ENCODE data around the gene ABCA8. TPM values are rescaled to one million over a fixed set of nuclear protein-coding genes. Genes with fewer than 3 reads are reported as not detected.

The ABCA8 gene
- total RNA-seq, 2 donors from 2014 or later, result 5.6 to 15.6 TPM

DNA sequence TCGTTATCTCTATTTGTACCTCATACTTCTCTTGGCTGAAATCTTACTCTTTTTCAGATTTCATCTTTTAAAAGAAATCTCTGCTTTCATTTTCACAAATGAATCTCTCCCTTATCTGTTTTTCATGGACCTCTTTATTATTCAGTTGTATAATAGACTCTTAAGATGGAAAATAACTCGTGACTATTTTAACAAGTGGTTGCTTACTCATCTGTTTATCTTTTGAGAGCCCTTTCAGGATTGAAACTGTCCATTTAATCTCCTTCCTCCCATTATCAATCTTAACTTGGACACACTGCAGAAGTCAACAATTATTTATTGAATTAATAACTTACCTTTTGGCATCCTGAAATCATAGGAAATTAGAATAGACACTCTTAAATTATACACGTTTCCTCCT, 68.8 kb downstream of the ABCA8 start:
- ATAC-seq (no peak), DNase-seq (no peak)
- intact Hi-C loops (cut with DNase I, micrococcal nuclease), result no loop called here

DNA sequence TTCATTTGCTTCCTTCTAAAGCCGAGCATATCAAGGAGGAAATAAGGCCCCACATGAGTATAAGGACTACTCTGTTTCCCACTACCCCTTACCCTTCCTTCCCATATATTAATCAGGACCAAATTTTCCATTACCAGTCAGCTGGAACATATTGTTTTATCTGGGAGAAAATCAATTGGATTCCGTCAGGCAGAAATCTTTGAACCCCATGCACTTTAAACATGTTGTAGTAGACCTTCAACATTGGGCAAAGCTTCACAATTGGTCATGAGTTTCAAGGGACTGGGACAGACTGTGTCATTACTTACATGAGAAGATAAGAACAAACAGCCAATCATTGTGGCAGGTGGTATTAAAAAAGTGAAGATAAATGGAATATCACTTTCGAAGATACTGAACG, 70.3 kb downstream of the ABCA8 start:
- intact Hi-C loops (cut with DNase I, micrococcal nuclease), result no loop called here
- ATAC-seq (no peak), DNase-seq (no peak)

DNA sequence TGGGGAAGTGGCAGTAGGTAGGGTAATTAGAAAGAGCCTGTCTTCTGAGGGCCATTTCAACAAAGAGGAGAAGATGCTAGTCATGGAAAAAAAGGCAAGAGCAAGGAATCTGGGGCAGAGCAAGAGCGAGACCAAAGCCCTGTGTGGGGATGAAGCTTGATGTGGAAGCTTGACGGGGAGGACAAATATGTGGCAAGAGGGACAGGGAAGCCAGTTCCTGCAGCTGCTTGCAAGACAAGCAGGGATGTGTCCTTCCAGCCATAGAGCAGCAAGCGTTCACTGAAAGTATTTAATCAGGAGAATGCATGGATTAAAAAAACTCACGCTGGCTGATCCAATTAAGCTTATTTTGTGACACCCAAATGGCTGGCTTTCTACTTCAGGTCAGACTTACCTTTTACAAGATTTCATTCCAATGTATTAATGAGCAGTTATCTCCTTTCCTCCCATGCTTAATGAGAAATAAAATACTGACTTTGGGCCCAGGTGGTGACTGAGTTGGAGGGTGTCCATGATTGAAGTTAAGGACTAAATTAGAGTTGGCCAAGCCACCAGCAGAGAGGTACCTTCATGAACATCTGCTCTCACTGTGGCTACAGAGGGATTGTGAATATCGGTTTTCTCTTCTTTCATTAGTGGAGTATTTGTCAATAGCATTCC, 76.8 kb downstream of the ABCA8 start:
- ATAC-seq (no peak), DNase-seq (no peak)
- intact Hi-C loops (cut with DNase I, micrococcal nuclease), result no loop called here

DNA sequence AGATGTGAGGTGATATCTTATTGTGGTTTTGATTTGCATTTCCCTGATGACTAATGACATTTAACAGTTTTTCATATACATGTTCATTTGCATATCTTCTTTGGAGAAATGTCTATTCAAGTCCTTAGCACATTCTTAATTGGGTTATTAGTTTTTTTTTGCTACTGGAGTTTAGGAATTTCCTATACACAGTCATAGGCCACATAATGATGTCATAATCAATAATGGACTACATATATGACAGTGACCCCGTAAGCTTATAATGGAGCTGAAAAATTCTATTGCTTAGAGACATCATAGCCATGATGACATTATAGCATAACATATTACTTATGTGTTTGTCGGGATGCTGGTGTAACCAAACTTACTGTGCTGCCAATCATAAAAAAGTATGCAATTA, 83.7 kb downstream of the ABCA8 start:
- DNase-seq, result no peak
- intact Hi-C loops (cut with DNase I, micrococcal nuclease), result no loop called here
- ATAC-seq, result no peak

DNA sequence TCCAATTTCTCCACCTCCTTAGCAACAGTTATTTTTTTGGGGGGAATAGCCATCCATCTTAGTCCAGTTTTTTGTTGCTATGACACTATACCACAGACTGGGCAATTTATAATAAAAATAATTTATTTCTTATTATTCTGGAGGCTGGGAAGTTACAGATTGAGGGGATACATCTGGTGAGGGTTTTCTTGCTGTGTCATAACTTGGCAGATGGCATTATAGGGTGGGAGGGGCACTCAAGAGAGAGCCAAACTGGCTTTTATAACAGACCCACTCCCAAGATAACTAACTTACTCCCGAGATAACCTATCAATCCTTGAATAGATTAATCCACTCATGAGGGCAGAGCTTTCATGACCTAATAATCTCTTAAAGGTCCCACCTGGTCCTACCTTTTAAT, 84.2 kb downstream of the ABCA8 start:
- ATAC-seq (no peak), DNase-seq (no peak)
- intact Hi-C loops (cut with DNase I, micrococcal nuclease), result no loop called here

DNA sequence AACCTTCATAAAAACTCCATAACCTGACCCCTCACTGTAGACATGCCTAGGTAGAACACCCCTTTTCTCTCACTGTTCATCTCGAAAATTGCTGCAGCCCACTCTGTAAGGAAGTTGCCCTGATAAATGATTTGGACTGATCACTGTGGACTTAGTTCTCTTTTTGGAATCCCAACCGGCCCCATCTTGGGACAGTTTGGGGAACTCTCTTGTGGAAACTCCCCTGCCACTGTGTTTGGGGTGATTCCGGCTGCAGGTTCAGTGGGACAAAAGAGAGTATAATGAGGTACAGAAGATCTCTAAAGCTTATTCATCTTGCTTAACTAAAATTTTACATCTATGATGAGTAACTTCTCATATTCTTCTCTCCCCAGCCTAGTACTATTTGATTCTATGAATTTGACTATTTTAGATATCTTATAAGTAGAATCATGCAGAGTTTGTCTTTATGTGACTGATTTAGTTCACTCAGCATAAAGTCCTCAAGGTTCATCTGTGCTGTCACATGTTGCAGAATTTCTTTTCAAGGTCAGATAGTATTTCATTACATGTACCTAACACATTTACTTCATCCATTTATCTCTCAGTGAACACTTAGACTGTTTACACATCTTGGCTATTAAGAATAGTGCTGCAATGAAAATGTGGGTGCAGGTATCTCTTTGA, 84.9 kb downstream of the ABCA8 start:
- ATAC-seq (no peak), DNase-seq (no peak)
- intact Hi-C loops (cut with DNase I, micrococcal nuclease), result no loop called here

DNA sequence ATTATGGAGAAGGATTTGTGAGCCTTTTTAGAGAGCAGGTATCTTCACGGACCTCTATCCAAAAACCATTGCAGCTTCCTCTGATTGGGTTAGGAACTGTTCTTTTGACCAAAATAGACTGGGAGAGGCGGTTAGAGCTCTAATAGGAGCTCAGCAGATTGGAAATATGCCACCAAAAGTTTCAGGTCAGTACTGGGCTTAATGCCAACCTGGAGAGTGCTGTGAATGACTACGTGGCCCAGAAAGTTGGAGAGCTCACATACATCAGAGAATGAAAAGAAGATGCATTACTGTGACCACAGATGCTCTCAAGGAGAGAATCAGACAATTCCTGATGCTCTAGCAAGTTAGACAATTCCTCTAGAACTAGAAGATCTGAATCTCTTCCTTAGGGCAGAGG, 86.5 kb downstream of the ABCA8 start:
- ATAC-seq, result no peak
- intact Hi-C loops (cut with DNase I, micrococcal nuclease), result loop anchor here in 1 of 2 donors (10.0 kb wide), 1 partner anchor 64 kb away; no protein-coding TSS in a partner anchor
- DNase-seq, result no peak

DNA sequence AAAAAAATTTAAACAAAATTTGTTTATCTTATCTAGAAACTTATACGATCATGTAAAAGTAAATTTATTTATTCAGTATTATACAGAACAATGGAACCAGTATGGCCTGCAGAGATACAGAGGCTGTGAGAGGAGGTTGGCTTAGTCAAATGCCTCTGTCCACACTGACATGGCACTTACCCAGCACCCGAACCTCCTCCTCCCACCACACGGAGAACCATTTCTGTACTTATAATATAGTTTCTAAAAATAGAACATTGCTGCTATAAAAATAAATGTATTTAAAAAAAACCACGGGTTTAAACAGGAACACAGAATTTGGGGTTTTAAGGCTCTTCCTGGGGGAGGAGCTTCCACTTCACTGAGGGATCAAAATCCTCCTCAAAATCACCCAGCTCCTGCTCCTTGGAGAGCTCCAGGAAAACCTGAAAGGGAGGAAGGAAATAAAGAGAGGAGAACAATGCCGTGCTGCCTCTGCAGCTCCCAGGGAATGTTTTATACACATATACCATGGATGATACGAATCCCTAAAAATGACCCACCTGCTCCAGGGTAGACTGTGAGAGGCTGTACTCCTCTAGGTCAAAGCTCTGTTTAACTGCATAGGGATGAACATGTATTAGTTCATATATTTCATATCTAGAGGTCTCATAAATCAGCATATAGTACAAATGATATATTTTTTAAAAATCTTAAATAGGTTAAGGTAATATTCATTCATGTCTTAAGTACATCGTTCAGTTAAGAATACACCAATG, 87.3 kb downstream of the ABCA8 start:
- ATAC-seq, result no peak
- intact Hi-C loops (cut with DNase I, micrococcal nuclease), result loop anchor here in 1 of 2 donors (10.0 kb wide), 1 partner anchor 63 kb away; no protein-coding TSS in a partner anchor
- DNase-seq, result no peak

DNA sequence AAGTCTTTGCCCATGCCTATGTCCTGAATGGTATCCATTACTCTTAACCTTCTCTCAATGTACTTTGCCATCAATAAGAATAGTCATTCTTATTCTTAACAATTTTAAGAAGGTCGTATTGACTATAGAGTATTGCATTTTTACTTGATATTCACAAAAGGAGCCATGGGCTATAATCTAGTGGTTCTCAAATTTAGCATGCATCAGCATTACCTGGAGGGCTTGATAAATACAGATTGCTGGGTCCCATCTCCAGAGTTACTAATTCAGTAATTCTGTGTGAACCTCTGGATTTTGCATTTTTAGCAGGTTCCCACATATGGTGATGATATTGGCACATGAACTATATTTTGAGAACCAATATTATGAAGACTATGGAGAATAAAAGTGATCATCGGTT, 89.6 kb downstream of the ABCA8 start:
- DNase-seq, result no peak
- intact Hi-C loops (cut with DNase I, micrococcal nuclease), result loop anchor here in 1 of 2 donors (10.0 kb wide), 1 partner anchor 61 kb away; no protein-coding TSS in a partner anchor
- ATAC-seq, result no peak

DNA sequence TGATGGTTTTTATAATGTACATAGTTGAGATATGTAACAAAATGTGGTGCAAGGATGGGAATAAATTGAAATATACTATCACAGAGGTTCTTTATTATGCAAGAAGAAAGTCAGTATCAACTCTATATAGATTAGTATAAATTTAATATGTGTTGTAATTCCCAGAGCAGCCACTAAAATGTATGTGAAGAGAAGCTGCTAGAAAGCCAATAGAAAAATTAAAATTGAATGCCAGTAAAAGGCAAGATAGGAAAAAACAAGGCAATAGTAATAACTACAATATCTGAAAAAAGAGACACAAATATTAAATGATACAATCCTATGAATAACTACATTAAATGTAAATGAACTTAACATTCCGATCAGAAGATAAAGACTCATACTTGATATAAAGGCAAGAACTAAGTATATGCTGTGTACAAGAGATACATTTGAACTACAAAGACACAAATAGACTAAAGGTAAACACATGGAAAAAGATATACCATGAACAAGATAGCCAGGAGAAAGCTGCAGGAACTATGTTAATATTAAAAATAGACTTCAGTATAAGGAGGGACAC, 92.0 kb downstream of the ABCA8 start:
- ATAC-seq (no peak), DNase-seq (no peak)
- intact Hi-C loops (cut with DNase I, micrococcal nuclease), result loop anchor here in 1 of 2 donors (10.0 kb wide), 1 partner anchor 58 kb away; no protein-coding TSS in a partner anchor

DNA sequence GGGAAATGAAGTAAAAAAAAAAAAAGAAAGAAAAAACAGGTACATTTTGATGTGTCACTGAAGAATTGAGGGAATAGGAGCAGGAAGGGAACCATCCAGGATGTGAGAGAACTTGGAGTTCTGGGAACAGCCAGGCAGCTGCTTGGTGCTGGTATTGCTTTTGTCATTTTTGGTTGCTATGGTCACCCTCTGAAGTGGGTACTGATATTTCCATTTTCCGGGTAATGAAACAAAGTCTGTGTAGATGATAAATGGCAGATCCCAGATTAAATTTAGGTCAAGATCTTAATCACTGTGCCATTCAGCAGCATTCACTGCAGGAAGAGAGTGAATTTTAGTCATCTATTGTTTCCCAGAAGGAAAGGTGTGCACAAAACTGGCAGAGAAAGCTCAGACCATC, 93.6 kb downstream of the ABCA8 start:
- DNase-seq, result no peak
- intact Hi-C loops (cut with DNase I, micrococcal nuclease), result loop anchor here in 1 of 2 donors (10.0 kb wide), 1 partner anchor 57 kb away; no protein-coding TSS in a partner anchor
- ATAC-seq, result no peak

DNA sequence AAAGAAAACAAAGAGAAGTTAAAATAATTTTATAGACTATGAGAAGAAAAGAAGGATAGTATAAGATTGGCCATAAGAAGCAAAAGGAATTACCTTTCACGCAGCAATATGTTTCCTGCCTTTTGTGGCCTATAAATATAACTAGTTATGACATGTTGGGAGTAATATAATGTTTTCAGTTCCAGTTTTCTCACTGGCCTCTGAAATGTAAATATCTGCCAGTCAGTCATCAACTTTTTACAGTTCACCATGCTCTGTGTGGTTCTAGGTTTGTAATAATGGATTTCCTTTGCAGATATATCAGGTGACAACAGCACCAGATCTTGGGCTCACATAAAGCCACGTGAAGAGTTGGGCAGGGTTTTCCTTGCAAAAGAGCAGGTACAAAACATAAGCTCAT, 94.3 kb downstream of the ABCA8 start:
- intact Hi-C loops (cut with DNase I, micrococcal nuclease), result loop anchor here in 1 of 2 donors (10.0 kb wide), 1 partner anchor 56 kb away; no protein-coding TSS in a partner anchor
- DNase-seq (no peak), ATAC-seq (no peak)

DNA sequence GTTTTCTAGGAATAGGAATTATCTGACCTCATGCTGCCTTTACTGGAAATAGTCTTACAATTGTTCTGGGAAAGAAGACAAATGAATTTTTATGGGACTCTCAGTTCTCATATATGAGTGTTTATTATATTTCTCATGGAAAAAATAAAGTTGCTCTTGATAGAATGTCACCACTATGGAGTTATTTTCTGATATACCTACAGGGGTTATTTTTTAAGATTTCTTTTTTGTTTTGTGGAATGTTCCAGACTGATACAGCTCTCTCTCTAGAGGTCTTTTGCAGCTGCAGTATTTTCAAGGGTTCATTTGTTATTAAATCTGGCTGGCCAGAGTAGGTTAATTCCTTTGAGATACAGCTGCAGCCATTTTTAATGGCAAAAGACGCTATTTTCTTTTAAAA, 100.7 kb downstream of the ABCA8 start:
- intact Hi-C loops (cut with DNase I, micrococcal nuclease), result no loop called here
- no peak for DNase-seq
- no peak for ATAC-seq

DNA sequence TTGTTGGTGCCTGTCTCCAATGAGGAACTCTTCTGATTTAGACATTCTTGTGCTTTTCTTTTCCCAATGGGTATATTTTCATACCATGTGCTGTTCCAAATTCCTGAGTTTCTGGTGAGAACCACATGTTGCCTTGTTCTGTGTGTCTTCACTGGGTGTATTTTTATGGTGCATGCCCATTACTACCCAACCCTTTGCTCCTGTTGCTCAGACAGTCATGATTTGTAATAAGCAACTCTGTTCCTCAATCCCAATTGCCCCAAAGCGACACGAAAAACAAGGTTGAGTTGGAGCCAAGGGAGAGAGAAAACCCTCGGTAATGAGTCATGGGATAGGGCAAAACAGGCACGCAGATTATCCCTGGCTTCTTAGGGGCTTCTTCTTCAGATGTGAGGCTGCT, 101.8 kb downstream of the ABCA8 start:
- ATAC-seq, result no peak
- intact Hi-C loops (cut with DNase I, micrococcal nuclease), result no loop called here
- no peak for DNase-seq

DNA sequence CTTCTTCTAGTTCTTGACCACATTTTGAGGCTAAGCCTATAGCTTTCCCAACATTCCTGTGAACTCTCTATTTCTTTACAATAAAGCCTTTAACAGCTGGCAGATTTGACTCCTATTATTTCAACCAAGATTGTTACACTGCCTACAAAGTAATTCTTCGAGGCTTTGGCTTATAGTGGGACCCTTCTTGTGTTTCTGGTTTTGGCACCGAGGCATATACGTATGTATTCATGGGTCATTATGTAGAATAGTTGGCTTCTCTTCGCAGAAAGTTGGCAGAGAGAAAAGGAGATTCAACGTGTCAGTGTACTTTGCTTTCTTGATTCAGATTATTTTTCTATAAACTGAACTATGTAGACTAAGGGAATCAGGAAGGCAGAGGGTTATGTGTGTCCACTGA, 102.2 kb downstream of the ABCA8 start:
- no peak for DNase-seq
- intact Hi-C loops (cut with DNase I, micrococcal nuclease), result no loop called here

DNA sequence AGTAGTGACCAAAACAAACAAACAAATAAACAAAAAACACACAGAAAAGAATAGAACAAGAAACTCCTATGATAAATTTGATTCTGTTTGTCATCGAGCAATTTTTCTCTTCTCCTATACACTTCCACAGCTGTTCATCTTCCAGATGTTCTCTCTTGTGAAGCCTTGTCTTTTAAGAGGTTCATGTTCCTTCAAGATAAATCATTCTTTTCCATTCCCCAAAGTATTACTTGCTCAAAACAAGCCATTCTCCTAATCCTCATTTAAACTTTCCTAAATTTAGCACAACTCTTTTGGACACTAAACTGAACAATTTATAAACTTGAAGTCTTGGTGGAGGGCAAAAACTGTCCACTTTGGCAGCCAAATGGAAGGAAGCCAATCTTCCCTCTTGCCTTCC, 103.3 kb downstream of the ABCA8 start:
- DNase-seq (no peak), ATAC-seq (no peak)
- intact Hi-C loops (cut with DNase I, micrococcal nuclease), result no loop called here

More for the DNA sequence above, 102.2 kb downstream of the ABCA8 start:
- ATAC-seq, result no peak

DNA sequence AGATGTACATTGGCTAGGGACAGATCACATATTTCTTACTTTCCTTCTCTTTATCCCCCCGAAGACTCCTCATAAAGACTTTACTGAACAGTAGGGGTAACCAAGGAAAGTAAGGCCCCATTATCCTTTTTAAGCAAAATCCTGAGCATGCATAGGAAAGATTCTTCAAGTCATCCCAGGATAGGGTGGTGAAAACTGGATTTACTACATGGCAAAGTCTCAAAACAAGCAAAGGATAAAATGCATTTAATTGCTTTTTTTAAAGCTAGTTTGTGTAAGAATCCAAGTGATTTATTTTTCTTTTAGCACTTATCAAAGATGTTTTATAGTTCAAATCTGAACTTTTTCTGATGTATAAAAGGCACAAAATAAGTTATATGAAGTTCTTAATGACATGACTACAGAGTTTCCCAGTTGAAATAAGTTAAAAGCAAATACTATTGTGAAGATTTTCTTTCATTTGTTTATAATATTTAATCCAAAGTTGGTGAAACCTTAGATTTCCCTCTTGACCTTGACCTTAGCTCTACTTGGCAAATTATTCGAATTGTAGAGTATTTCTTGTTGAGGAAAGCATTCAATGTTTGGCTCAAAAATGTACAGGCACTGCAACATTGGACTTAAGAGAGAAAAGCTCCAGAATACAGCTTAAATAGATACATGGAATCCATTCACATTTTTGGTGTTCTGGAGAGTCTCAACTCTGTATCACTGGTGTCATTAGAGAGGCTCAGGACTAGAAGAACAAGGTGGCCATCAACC, 104.3 kb downstream of the ABCA8 start:
- intact Hi-C loops (cut with DNase I, micrococcal nuclease), result no loop called here
- ATAC-seq, result no peak
- no peak for DNase-seq

DNA sequence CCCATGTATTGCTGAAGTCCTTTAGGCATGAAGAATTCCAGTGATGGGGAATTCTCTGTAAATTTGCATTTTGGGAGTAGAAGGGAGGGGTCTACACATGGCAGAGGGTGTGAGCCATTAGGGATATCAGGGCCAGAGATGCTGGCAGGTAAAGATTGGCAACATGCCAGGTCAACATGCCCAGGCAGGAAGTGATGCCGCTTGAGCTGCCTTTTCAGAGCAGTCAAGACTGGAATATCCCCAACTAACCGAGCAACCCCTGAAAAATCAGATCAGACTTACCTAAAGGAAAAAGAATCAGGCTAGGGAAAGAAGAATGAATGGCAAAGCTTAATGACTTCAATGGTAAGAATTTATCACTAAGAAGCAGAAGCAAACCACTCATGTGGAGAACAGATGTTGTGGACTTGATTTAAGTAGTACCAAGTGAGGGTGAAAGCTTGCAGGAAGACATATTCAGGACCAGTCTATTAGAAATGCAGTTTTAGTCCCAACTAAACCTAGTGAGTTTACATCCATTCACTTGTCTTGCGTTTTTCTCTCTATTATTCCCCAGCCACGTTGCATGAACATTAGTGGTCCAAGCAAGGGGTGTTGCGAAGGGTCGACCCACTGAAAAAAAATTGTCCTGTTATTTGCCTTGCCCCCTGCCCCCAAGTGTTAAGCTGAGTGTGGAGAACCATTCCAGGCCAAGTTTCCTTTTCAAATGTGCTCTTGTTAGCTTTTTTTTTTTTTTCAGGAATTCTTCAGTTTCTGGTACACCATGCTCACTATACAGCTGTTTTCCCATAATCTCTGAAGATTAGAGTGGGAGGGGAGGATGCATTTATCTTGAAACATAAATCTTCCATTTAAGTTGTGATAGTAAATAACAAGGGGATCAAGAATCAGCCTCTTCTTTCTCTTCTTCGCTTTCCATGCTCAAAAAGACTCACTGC, 105.2 kb downstream of the ABCA8 start:
- ATAC-seq, result no peak
- DNase-seq, result no peak
- intact Hi-C loops (cut with DNase I, micrococcal nuclease), result no loop called here
